SK-N-SH (cell line): ENCODE measurements around the gene OR1E2.

Source experiments
- CTCF ChIP-seq: fragments of 200-600 bp; sonication (generic); IDR thresholded peaks from 2 replicates; pipeline ENCODE4 v1.6.1; 2017; ENCODE audit warnings: antibody characterized with exemption, mild to moderate bottlenecking, moderate library complexity
- EP300 ChIP-seq, 2 experiments: IDR thresholded peaks; 2 replicates each; pipeline versions ENCODE4 v1.4.0 to v1.6.1; 2012; ENCODE audit warnings: borderline replicate concordance in 1 of 2, low read depth in 1 of 2, low read length in 1 of 2
- FOXJ3 ChIP-seq: sonication (generic); formaldehyde crosslinking; IDR thresholded peaks from 2 replicates; pipeline ENCODE4 v1.5.1; 2020; ENCODE audit warnings: mild to moderate bottlenecking, missing genetic modification reagents
- GABPA ChIP-seq: IDR thresholded peaks from 2 replicates; pipeline ENCODE4 v1.4.0; 2012; ENCODE audit warnings: low read depth, mild to moderate bottlenecking
- NFIC ChIP-seq: IDR thresholded peaks from 2 replicates; pipeline ENCODE4 v1.4.0; 2012; ENCODE audit warnings: borderline replicate concordance
- NRF1 ChIP-seq: IDR thresholded peaks from 2 replicates; pipeline ENCODE4 v1.6.1; 2012; ENCODE audit warnings: low read depth, mild to moderate bottlenecking, low read length
- POLR2AphosphoS5 ChIP-seq: IDR thresholded peaks from 2 replicates; pipeline ENCODE4 v1.6.1; 2012; ENCODE audit warnings: low read depth, low read length
- RXRA ChIP-seq: IDR thresholded peaks from 2 replicates; pipeline ENCODE4 v1.4.0; 2012; ENCODE audit warnings: low read depth, mild to moderate bottlenecking, borderline replicate concordance
- SIN3A ChIP-seq: IDR thresholded peaks from 2 replicates; pipeline ENCODE4 v1.6.1; 2012; ENCODE audit warnings: low read depth, mild to moderate bottlenecking, low read length, moderate library complexity, borderline replicate concordance
- SMC3 ChIP-seq: IDR thresholded peaks from 2 replicates; pipeline ENCODE4 v1.6.1; 2012; ENCODE audit warnings: low read depth, low read length, improper control_type of control experiment
- TAF1 ChIP-seq: IDR thresholded peaks from 2 replicates; pipeline ENCODE4 v1.6.1; 2012; ENCODE audit warnings: low read depth, mild to moderate bottlenecking, low read length, moderate library complexity, borderline replicate concordance
- TF ChIP-seq, protein P1 (sequence below): IDR thresholded peaks from 2 replicates; pipeline ENCODE4 v1.6.1; 2012; ENCODE audit warnings: mild to moderate bottlenecking, low read depth, low read length, moderate library complexity

- TF ChIP-seq CTCF (no peak), TAF1 (no peak), RXRA (no peak), POLR2AphosphoS5 (no peak), GABPA (no peak), SIN3A (no peak), SMC3 (no peak), EP300 (IDR thresholded peaks at IDR 0.05; ENCODE audit: borderline replicate concordance in 1 of 2, low read depth in 1 of 2, low read length in 1 of 2) (no peak), NFIC (no peak), FOXJ3 (no peak), NRF1 (no peak)
- TF ChIP-seq, protein P1, sequence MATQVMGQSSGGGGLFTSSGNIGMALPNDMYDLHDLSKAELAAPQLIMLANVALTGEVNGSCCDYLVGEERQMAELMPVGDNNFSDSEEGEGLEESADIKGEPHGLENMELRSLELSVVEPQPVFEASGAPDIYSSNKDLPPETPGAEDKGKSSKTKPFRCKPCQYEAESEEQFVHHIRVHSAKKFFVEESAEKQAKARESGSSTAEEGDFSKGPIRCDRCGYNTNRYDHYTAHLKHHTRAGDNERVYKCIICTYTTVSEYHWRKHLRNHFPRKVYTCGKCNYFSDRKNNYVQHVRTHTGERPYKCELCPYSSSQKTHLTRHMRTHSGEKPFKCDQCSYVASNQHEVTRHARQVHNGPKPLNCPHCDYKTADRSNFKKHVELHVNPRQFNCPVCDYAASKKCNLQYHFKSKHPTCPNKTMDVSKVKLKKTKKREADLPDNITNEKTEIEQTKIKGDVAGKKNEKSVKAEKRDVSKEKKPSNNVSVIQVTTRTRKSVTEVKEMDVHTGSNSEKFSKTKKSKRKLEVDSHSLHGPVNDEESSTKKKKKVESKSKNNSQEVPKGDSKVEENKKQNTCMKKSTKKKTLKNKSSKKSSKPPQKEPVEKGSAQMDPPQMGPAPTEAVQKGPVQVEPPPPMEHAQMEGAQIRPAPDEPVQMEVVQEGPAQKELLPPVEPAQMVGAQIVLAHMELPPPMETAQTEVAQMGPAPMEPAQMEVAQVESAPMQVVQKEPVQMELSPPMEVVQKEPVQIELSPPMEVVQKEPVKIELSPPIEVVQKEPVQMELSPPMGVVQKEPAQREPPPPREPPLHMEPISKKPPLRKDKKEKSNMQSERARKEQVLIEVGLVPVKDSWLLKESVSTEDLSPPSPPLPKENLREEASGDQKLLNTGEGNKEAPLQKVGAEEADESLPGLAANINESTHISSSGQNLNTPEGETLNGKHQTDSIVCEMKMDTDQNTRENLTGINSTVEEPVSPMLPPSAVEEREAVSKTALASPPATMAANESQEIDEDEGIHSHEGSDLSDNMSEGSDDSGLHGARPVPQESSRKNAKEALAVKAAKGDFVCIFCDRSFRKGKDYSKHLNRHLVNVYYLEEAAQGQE = no peak
Observed at GRCh38 chr17:3472137-3472536, 38.5 kb upstream of the OR1E2 start.
